Measurements from ENCODE around the gene CD101.

CD101 gene

DNA sequence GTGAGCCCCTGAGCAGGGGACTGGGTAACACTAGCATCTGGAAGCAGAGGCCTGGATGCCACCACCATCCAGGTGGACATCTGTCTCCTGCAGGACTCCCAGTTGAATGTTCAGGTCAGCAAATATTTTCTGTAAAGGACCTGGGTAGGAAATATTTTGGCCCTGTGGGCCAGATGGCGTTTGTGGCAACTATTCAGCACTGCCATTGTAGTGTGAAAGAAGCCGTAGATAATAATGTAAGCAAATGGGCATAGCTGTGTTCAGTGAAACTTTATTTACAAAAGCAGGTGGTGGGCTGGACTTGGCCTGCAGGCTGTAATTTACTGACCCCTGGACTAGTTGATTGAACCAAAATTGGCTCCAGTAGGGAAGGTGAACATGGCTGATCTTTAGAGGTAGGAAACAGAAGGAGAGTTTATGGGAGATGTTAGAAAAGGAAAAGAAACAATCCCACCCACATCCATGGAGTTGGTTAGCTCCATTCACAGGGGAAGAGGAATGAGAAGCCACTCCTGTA, 20.0 kb upstream of the CD101 start:
- peaks cover 2 to 26% of the 10 kb centered on the region in 2 donors for H3K36me3 ChIP-seq (replicated peaks in 1 of 2; ENCODE audit: control insufficient read depth in 2 of 2, insufficient read depth in 2 of 2, low read length in 2 of 2)
- H3K14ac ChIP-seq (ENCODE audit: low read length) = no peak overlapping the region
- H2BK5ac ChIP-seq (ENCODE audit: low read length) = no peak overlapping the region
- H3K9ac ChIP-seq (ENCODE audit: low read depth, low read length, poor library complexity) = no peak overlapping the region
- no peak overlapping the region for H4K91ac ChIP-seq (ENCODE audit: low read depth, low read length, poor library complexity)
- H3K79me1 ChIP-seq (ENCODE audit: low read depth, low read length) = no peaks in the 10 kb centered on the region
- no peak overlapping the region for H4K8ac ChIP-seq (ENCODE audit: low read depth, low read length)
- no peak overlapping the region for H3K4ac ChIP-seq (ENCODE audit: low read length)
- H3K4me1 ChIP-seq (ENCODE audit: control insufficient read depth in 2 of 2, insufficient read depth in 1 of 2, low read depth in 1 of 2, low read length in 2 of 2) = no peaks in the 10 kb centered on the region
- H3K23ac ChIP-seq (ENCODE audit: low read depth, low read length, poor library complexity) = no peak overlapping the region
- H2BK12ac ChIP-seq (ENCODE audit: low read length) = no peak overlapping the region
- no peak overlapping the region for H3K4me2 ChIP-seq (ENCODE audit: insufficient read depth, low read length, poor library complexity, severe bottlenecking)
- no peak overlapping the region for H2AK5ac ChIP-seq (ENCODE audit: low read depth, low read length)
- H3K9me3 ChIP-seq (replicated peaks in 1 of 2; ENCODE audit: control insufficient read depth in 2 of 2, insufficient read depth in 1 of 2, low read depth in 1 of 2, low read length in 2 of 2) = no peaks in the 10 kb centered on the region
- H3K27ac ChIP-seq (replicated peaks; ENCODE audit: low read length) = no peak overlapping the region
- H3K27me3 ChIP-seq (ENCODE audit: control insufficient read depth in 3 of 3, insufficient read depth in 3 of 3, low read depth in 1 of 3, low read length in 3 of 3) = no peaks in the 10 kb centered on the region
- no peak overlapping the region for H2BK15ac ChIP-seq (ENCODE audit: low read length)
- no peak for DNase-seq (ENCODE audit: low spot score)
- no CpG with 5 or more reads among the region's 2 CpGs for WGBS, 2 donors (ENCODE audit: extremely low coverage in 2 of 2, insufficient read length in 2 of 2, insufficient replicate concordance in 1 of 2)
- no peak overlapping the region for H2AFZ ChIP-seq (ENCODE audit: low read length)
- no peak overlapping the region for H3K18ac ChIP-seq (ENCODE audit: low read length)
- no peak overlapping the region for H3K4me3 ChIP-seq (ENCODE audit: low read length in 2 of 2)
- no peak overlapping the region for H2BK120ac ChIP-seq (ENCODE audit: low read depth, low read length)

DNA sequence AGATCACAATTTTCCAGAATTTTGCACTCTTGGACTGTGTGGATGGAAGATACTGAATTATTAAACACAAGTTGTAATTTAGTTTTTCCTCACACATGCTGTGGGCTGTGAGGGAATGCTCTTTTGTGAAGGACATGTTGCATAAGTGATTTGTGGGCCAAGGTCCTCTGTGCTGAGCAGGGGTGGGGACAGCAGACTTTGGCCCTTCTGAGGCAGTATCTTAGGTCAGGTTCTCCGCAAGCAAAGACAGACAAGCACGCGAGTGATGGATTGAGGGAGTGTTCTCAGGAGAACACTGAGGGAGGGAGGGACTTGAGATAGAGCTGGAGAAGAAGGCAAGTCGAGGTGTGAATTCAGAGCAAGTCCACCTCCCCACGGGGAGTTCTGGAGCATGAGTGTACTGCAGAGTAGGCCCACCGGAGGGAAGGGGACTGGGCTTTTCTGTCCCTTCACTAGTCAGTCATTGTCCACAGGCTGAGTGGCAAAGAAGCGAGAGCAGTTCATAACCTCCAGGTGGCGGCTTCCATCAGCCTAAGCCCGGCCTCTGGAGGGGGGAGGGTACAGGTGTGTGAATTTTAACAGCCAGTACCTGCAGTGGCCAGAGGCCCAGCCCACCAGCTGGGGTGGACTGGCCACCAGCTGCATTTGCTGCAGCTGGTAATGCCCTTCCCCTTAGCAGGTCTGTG, 19.1 kb upstream of the CD101 start:
- WGBS, 2 donors (ENCODE audit: extremely low coverage in 2 of 2, insufficient read length in 2 of 2, insufficient replicate concordance in 1 of 2) = no CpG with 5 or more reads among the region's 9 CpGs

DNA sequence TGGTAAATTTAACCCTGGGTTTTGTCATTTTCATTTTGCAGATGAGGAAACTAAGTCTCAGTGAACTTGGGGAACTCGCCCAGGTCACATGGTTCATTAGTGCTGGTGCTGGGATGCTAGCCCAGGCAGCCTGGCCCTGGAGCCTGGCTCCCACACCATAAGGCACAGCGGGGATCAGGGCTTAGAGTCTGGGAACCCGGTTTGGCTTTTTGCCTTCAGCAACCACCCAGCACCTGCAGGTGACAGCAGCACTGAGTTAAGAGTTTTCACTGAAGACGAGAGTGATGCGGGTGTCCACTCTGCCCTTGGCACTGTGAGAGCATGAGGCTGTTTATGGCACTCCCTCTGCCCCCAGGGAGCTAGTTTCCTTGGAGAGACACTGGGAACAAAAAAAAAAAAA, 18.4 kb upstream of the CD101 start:
- H3K23ac ChIP-seq (ENCODE audit: low read depth, low read length, poor library complexity) = no peak overlapping the region
- no CpG with 5 or more reads among the region's 5 CpGs for WGBS, 2 donors (ENCODE audit: extremely low coverage in 2 of 2, insufficient read length in 2 of 2, insufficient replicate concordance in 1 of 2)

More for the DNA sequence above, 19.1 kb upstream of the CD101 start:
- Histone ChIP-seq H3K14ac (ENCODE audit: low read length) (no peak overlapping the region), H3K79me1 (ENCODE audit: low read depth, low read length) (no peaks in the 10 kb centered on the region), H3K4ac (ENCODE audit: low read length) (no peak overlapping the region), H2BK120ac (ENCODE audit: low read depth, low read length) (no peak overlapping the region), H3K27me3 (ENCODE audit: control insufficient read depth in 3 of 3, insufficient read depth in 3 of 3, low read depth in 1 of 3, low read length in 3 of 3) (no peaks in the 10 kb centered on the region), H3K4me1 (ENCODE audit: control insufficient read depth in 2 of 2, insufficient read depth in 1 of 2, low read depth in 1 of 2, low read length in 2 of 2) (no peaks in the 10 kb centered on the region), H3K4me3 (ENCODE audit: low read length in 2 of 2) (no peak overlapping the region), H2AFZ (ENCODE audit: low read length) (no peak overlapping the region), H3K27ac (replicated peaks; ENCODE audit: low read length) (no peak overlapping the region), H3K4me2 (ENCODE audit: insufficient read depth, low read length, poor library complexity, severe bottlenecking) (no peak overlapping the region), H4K91ac (ENCODE audit: low read depth, low read length, poor library complexity) (no peak overlapping the region), H3K23ac (ENCODE audit: low read depth, low read length, poor library complexity) (no peak overlapping the region), H2BK15ac (ENCODE audit: low read length) (no peak overlapping the region), H3K18ac (ENCODE audit: low read length) (no peak overlapping the region), H2AK5ac (ENCODE audit: low read depth, low read length) (no peak overlapping the region), H2BK5ac (ENCODE audit: low read length) (no peak overlapping the region), H3K9ac (ENCODE audit: low read depth, low read length, poor library complexity) (peak overlapping the region; percentile 57), H3K9me3 (replicated peaks in 1 of 2; ENCODE audit: control insufficient read depth in 2 of 2, insufficient read depth in 1 of 2, low read depth in 1 of 2, low read length in 2 of 2) (no peaks in the 10 kb centered on the region), H2BK12ac (ENCODE audit: low read length) (no peak overlapping the region), H4K8ac (ENCODE audit: low read depth, low read length) (no peak overlapping the region), H3K36me3 (replicated peaks in 1 of 2; ENCODE audit: control insufficient read depth in 2 of 2, insufficient read depth in 2 of 2, low read length in 2 of 2) (peaks cover 2 to 35% of the 10 kb centered on the region in 2 donors)
- no peak for DNase-seq (ENCODE audit: low spot score)

DNA sequence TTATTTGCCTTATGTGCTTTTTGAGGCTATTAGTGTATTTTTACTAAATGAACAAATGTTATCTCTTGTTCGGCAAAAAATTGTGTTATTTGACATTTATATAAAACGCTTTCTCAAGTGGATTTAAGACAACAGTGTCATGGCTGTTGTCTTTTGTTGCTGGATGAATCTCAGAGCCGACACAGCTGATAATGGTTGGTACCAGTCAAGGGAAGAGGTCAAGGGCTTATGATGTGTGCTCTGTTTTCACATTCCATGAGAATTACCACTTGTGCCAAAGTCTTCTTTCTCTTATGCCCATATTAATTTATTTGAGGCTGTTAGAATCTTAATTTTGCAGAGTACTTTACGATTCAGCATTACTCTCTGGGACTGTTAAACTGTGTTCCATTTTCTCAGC, 17.9 kb upstream of the CD101 start:
- no peak overlapping the region for H3K4me3 ChIP-seq (ENCODE audit: low read length in 2 of 2)
- H3K23ac ChIP-seq (ENCODE audit: low read depth, low read length, poor library complexity) = no peak overlapping the region
- DNase-seq (ENCODE audit: low spot score) = no peak
- H2BK12ac ChIP-seq (ENCODE audit: low read length) = no peak overlapping the region
- no peak overlapping the region for H2AK5ac ChIP-seq (ENCODE audit: low read depth, low read length)
- H3K9ac ChIP-seq (ENCODE audit: low read depth, low read length, poor library complexity) = no peak overlapping the region
- no peak overlapping the region for H2BK15ac ChIP-seq (ENCODE audit: low read length)
- H2BK120ac ChIP-seq (ENCODE audit: low read depth, low read length) = no peak overlapping the region
- H3K4ac ChIP-seq (ENCODE audit: low read length) = no peak overlapping the region
- no peaks in the 10 kb centered on the region for H3K79me1 ChIP-seq (ENCODE audit: low read depth, low read length)
- no peaks in the 10 kb centered on the region for H3K9me3 ChIP-seq (replicated peaks in 1 of 2; ENCODE audit: control insufficient read depth in 2 of 2, insufficient read depth in 1 of 2, low read depth in 1 of 2, low read length in 2 of 2)
- no peak overlapping the region for H3K27ac ChIP-seq (replicated peaks; ENCODE audit: low read length)
- no peak overlapping the region for H3K14ac ChIP-seq (ENCODE audit: low read length)
- no peak overlapping the region for H3K4me2 ChIP-seq (ENCODE audit: insufficient read depth, low read length, poor library complexity, severe bottlenecking)
- no peak overlapping the region for H2AFZ ChIP-seq (ENCODE audit: low read length)
- no CpG with 5 or more reads among the region's 4 CpGs for WGBS, 2 donors (ENCODE audit: extremely low coverage in 2 of 2, insufficient read length in 2 of 2, insufficient replicate concordance in 1 of 2)
- H3K4me1 ChIP-seq (ENCODE audit: control insufficient read depth in 2 of 2, insufficient read depth in 1 of 2, low read depth in 1 of 2, low read length in 2 of 2) = peaks cover 0 to 4% of the 10 kb centered on the region in 2 donors
- H3K36me3 ChIP-seq (replicated peaks in 1 of 2; ENCODE audit: control insufficient read depth in 2 of 2, insufficient read depth in 2 of 2, low read length in 2 of 2) = peaks cover 2 to 41% of the 10 kb centered on the region in 2 donors
- no peaks in the 10 kb centered on the region for H3K27me3 ChIP-seq (ENCODE audit: control insufficient read depth in 3 of 3, insufficient read depth in 3 of 3, low read depth in 1 of 3, low read length in 3 of 3)
- no peak overlapping the region for H2BK5ac ChIP-seq (ENCODE audit: low read length)
- no peak overlapping the region for H4K91ac ChIP-seq (ENCODE audit: low read depth, low read length, poor library complexity)
- no peak overlapping the region for H3K18ac ChIP-seq (ENCODE audit: low read length)
- no peak overlapping the region for H4K8ac ChIP-seq (ENCODE audit: low read depth, low read length)

More for the DNA sequence above, 18.4 kb upstream of the CD101 start:
- Histone ChIP-seq H3K9me3 (replicated peaks in 1 of 2; ENCODE audit: control insufficient read depth in 2 of 2, insufficient read depth in 1 of 2, low read depth in 1 of 2, low read length in 2 of 2) (no peaks in the 10 kb centered on the region), H3K9ac (ENCODE audit: low read depth, low read length, poor library complexity) (no peak overlapping the region), H3K4me3 (ENCODE audit: low read length in 2 of 2) (no peak overlapping the region), H3K14ac (ENCODE audit: low read length) (no peak overlapping the region), H2BK5ac (ENCODE audit: low read length) (no peak overlapping the region), H3K4me1 (ENCODE audit: control insufficient read depth in 2 of 2, insufficient read depth in 1 of 2, low read depth in 1 of 2, low read length in 2 of 2) (peaks cover 0 to 4% of the 10 kb centered on the region in 2 donors), H2AFZ (ENCODE audit: low read length) (no peak overlapping the region), H3K27ac (replicated peaks; ENCODE audit: low read length) (no peak overlapping the region), H2BK120ac (ENCODE audit: low read depth, low read length) (no peak overlapping the region), H3K4ac (ENCODE audit: low read length) (no peak overlapping the region), H3K79me1 (ENCODE audit: low read depth, low read length) (no peaks in the 10 kb centered on the region), H4K8ac (ENCODE audit: low read depth, low read length) (no peak overlapping the region), H3K4me2 (ENCODE audit: insufficient read depth, low read length, poor library complexity, severe bottlenecking) (no peak overlapping the region), H3K36me3 (replicated peaks in 1 of 2; ENCODE audit: control insufficient read depth in 2 of 2, insufficient read depth in 2 of 2, low read length in 2 of 2) (peaks cover 2 to 41% of the 10 kb centered on the region in 2 donors), H3K27me3 (ENCODE audit: control insufficient read depth in 3 of 3, insufficient read depth in 3 of 3, low read depth in 1 of 3, low read length in 3 of 3) (no peaks in the 10 kb centered on the region), H2AK5ac (ENCODE audit: low read depth, low read length) (no peak overlapping the region), H3K18ac (ENCODE audit: low read length) (no peak overlapping the region), H4K91ac (ENCODE audit: low read depth, low read length, poor library complexity) (no peak overlapping the region), H2BK15ac (ENCODE audit: low read length) (no peak overlapping the region), H2BK12ac (ENCODE audit: low read length) (no peak overlapping the region)
- no peak for DNase-seq (ENCODE audit: low spot score)

Data from neuronal stem cell (in vitro differentiated cells).